Stomach (tissue), 9 donors: ENCODE measurements around the gene ANGEL1. TPM values are rescaled to one million over a fixed set of nuclear protein-coding genes. Genes with fewer than 3 reads are reported as not detected.

Source experiments
- DNase-seq, 2 donors: peaks; one replicate each; pipeline versions ENCODE4 v3.0.0 to v3.0.0-alpha.2; 2013 to 2019
- H3K27ac ChIP-seq, 5 donors: fragments of 200-600 bp in 4 of 5; sonication (generic) in 4 of 5; one replicate each; pipeline ENCODE4 v1.5.1; 2013 to 2019; ENCODE audit warnings: mild to moderate bottlenecking in 1 of 5, moderate library complexity in 1 of 5
- H3K27me3 ChIP-seq, 3 donors: fragments of 200-600 bp; sonication (generic); one replicate each; pipeline ENCODE4 v1.5.1; 2017 to 2019; ENCODE audit warnings: mixed run types in 1 of 3
- H3K36me3 ChIP-seq, 4 donors: fragments of 200-600 bp; sonication (generic); 1 replicate in 3 of 4; 2 replicates in 1 of 4; pipeline ENCODE4 v1.5.1; 2016 to 2019
- H3K4me1 ChIP-seq, 4 donors: fragments of 200-600 bp; sonication (generic); one replicate each; pipeline ENCODE4 v1.5.1; 2016 to 2019
- H3K4me3 ChIP-seq, 4 donors: fragments of 200-600 bp; sonication (generic) in 3 of 4; one replicate each; pipeline ENCODE4 v1.5.1; 2016 to 2019; ENCODE audit warnings: mild to moderate bottlenecking in 1 of 4
- H3K9me3 ChIP-seq, 4 donors: fragments of 200-600 bp; sonication (generic); one replicate each; pipeline ENCODE4 v1.5.1; 2016 to 2019
- CTCF ChIP-seq, 7 experiments: fragments of 450-650 bp in 4 of 7; fragments of 200-600 bp in 3 of 7; sonication (generic) in 3 of 7; IDR thresholded peaks; one replicate each; pipeline ENCODE4 v1.5.1; 2016 to 2019; ENCODE audit warnings: antibody characterized with exemption in 7 of 7, control low read depth in 2 of 7, mild to moderate bottlenecking in 1 of 7
- EP300 ChIP-seq: sonication (generic); formaldehyde crosslinking; IDR thresholded peaks from one replicate; pipeline ENCODE4 v1.6.1; 2017; ENCODE audit warnings: antibody characterized with exemption
- POLR2A ChIP-seq, 4 donors: fragments of 450-650 bp; IDR thresholded peaks; one replicate each; pipeline ENCODE4 v1.6.1; 2016; ENCODE audit warnings: antibody characterized with exemption in 4 of 4, control low read depth in 2 of 4, mild to moderate bottlenecking in 1 of 4, moderate library complexity in 1 of 4
- POLR2AphosphoS5 ChIP-seq, 3 donors: sonication (generic); formaldehyde crosslinking; IDR thresholded peaks; one replicate each; pipeline ENCODE4 v1.6.1; 2016; ENCODE audit warnings: antibody characterized with exemption in 3 of 3
- WGBS, 5 donors: extraction: QIAGEN DNeasy Blood & Tissue Kit in 3 of 5; methylation state at CpG; one replicate each; pipeline versions ENCODE4 v1.1.5 to v1.1.7; 2013 to 2018; 5-methylcytosine and 5-hydroxymethylcytosine counted together
- intact Hi-C: fragments of 100-400 bp; cut with DNase I; formaldehyde crosslinking; loops from one replicate; pipeline ENCODE4 v1.15.1; 2023; ENCODE audit warnings: low total_unique reads
- polyA plus RNA-seq, 3 donors: library from polyadenylated mRNA; stranded (reverse); fragments of 200-250 nt; gene quantifications; one replicate each; pipeline ENCODE4 v1.2.3, GENCODE V29; 2013
- total RNA-seq, 5 donors: library from RNA; depleted of rRNA; stranded (reverse); fragments of >200 nt; gene quantifications; one replicate each; pipeline versions ENCODE4 v1.1.0 to v1.2.3, GENCODE V29; 2014 to 2016
- donor health status: healthy with polysubstance abuse.
- donor health status: Bipolar disorder and iron deficiency.
- donor health status: healthy.

Gene ANGEL1
- total and polyA plus RNA-seq, 8 donors, result 2.3 to 32.6 (median 12.7) TPM

GRCh38 chr14:76784881-76785280, 27.8 kb downstream of the ANGEL1 start:
- intact Hi-C loops, result no loop called here
- Histone ChIP-seq H3K9me3 (no peaks in the 10 kb centered on the region), H3K27ac (no peak overlapping the region), H3K36me3 (peaks cover 17 to 83% (median 72%) of the 10 kb centered on the region in 4 donors), H3K4me3 (no peak overlapping the region), H3K4me1 (peaks cover 0 to 33% (median 6%) of the 10 kb centered on the region in 4 donors), H3K27me3 (no peaks in the 10 kb centered on the region)
- WGBS, 5 donors, result 41 to 54% (median 50%) methylated on average over 2 of the region's 2 CpGs
- TF ChIP-seq POLR2AphosphoS5 (IDR thresholded peaks at IDR 0.05) (peak in 2 of 3 donors; percentile 15 to 21), EP300 (no peak), POLR2A (IDR thresholded peaks at IDR 0.05) (no peak), CTCF (IDR thresholded peaks at IDR 0.05) (peak in 5 of 7 experiments; percentile 47 to 69 (median 60))
- DNase-seq, result peak; percentile 63 to 90

GRCh38 chr14:76784266-76784874, 28.3 kb downstream of the ANGEL1 start:
- Histone ChIP-seq H3K36me3 (peaks cover 14 to 79% (median 68%) of the 10 kb centered on the region in 4 donors), H3K27ac (no peak overlapping the region), H3K27me3 (no peaks in the 10 kb centered on the region), H3K9me3 (no peaks in the 10 kb centered on the region), H3K4me1 (peaks cover 0 to 33% (median 6%) of the 10 kb centered on the region in 4 donors), H3K4me3 (no peak overlapping the region)
- intact Hi-C loops, result no loop called here
- 76 to 93% (median 81%) methylated on average over 4 to 6 of the region's 6 CpGs for WGBS, 5 donors
- TF ChIP-seq POLR2AphosphoS5 (IDR thresholded peaks at IDR 0.05), result no peak
- TF ChIP-seq EP300, result no peak
- no peak for TF ChIP-seq CTCF (IDR thresholded peaks at IDR 0.05)
- no peak for TF ChIP-seq POLR2A (IDR thresholded peaks at IDR 0.05)
- peak in 1 of 2 donors; percentile 13 for DNase-seq

- WGBS, 5 donors, result 56 to 69% (median 58%) methylated on average over 8 to 9 of the region's 9 CpGs
- peaks cover under 1 to 68% (median 59%) of the 10 kb centered on the region in 4 donors for H3K36me3 ChIP-seq
- H3K27me3 ChIP-seq, result no peaks in the 10 kb centered on the region
- H3K4me1 ChIP-seq, result peaks cover 0 to 33% (median 6%) of the 10 kb centered on the region in 4 donors
- no peaks in the 10 kb centered on the region for H3K9me3 ChIP-seq
- TF ChIP-seq POLR2A (IDR thresholded peaks at IDR 0.05) (no peak), CTCF (IDR thresholded peaks at IDR 0.05) (no peak), POLR2AphosphoS5 (IDR thresholded peaks at IDR 0.05) (no peak)
- intact Hi-C loops, result no loop called here
- DNase-seq, result no peak
- H3K27ac ChIP-seq, result peak overlapping the region in 2 of 5 donors; percentile 42
- no peak overlapping the region for H3K4me3 ChIP-seq
Observed at GRCh38 chr14:76782885-76783566, 29.7 kb downstream of the ANGEL1 start.

DNA sequence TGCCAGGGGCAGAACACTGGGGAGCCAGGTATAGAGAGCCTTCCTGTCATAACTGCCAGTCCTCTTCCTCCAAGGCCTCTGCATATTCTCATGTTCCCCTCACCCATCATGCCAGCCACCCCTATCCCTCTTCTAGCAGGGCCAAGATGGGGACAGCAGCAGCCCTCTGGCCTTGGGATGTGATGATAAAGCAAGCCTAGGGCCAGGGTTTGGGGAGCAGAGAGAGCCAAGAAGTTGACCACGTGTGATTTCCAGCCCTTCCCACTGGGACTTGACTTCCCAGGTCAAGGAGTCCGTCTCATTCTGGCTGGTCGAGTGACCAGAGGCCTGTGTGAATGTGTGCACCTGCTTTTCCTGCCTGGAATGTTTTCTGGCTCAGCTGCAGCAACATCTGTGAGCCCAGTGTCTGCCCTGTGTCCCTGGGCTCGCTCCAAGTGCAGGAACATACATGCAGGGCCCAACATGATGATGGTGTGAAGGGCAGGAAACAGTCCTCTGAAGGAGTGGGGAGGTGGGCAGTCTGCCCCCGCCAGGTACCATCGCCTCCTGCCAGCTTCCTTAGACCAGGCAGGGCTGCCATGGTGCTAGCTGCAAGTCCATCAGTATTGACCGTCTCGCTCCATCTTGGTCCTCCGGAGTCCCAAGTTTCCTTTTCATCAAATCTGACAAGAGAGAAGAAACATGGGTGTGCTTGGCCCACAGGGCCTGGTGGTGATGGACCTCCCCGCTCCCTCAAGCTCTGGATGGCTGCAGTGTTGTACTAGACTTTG, 30.4 kb downstream of the ANGEL1 start:
- DNase-seq, result no peak
- TF ChIP-seq EP300 (no peak), POLR2A (IDR thresholded peaks at IDR 0.05) (no peak), CTCF (IDR thresholded peaks at IDR 0.05) (no peak), POLR2AphosphoS5 (IDR thresholded peaks at IDR 0.05) (no peak)
- Histone ChIP-seq H3K4me1 (peaks cover 0 to 33% (median 6%) of the 10 kb centered on the region in 4 donors), H3K36me3 (peaks cover 0 to 61% (median 52%) of the 10 kb centered on the region in 4 donors), H3K4me3 (no peak overlapping the region), H3K27ac (peak overlapping the region in 2 of 5 donors; percentile 42), H3K9me3 (no peaks in the 10 kb centered on the region), H3K27me3 (no peaks in the 10 kb centered on the region)
- 74 to 88% (median 85%) methylated on average over 6 to 10 of the region's 10 CpGs for WGBS, 5 donors
- intact Hi-C loops, result no loop called here
